ENCODE results near the gene CAMK1D.
A peak's percentile ranks its signal among the peaks of the same experiment; 100 is the strongest.

Gene CAMK1D

DNA sequence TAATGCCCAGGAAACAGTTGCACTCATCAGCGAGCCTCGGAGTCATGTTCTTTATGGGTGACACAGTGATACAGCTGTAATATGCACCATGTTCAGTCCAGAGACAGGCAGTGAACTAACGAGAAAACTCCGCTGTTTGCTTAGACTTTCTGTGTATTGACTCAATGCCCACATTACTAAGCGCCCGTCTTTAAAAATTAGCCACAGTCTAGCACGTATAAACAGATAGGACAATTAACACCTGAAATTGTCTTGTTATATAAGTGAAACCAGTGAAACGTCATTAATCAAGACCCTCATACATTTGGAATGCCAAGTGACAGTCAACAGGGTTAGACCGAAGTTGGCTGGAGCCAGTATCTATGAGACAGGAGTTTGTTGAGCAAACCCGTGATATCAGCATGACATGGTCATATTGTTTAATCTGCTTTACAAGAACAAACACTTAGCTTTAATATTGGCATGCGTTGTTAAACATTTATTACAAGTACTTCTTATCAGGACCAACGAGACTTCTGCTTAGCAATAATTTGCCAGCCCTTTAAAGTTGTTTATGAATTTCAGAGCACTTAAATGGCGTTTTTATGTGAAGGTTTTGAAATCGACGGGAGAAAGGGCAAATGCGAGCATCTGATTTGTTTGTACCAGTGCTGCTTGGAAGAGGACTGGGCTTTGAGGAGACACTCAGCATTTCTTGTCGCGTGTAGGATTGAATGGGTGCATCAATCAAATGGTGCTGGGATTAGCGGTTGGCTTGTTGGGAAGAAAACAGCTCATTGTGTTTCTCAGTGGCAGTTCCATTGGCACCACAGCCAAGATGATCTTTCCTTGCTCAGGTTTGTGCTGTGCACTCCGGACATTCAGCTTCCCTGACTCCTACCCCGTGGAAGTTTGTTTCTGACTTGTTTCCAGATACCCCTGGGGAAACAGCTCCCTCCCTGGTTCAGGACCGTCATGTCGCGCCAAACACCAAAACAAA, 56.3 kb downstream of the CAMK1D start:
- no peak for DNase-seq

DNA sequence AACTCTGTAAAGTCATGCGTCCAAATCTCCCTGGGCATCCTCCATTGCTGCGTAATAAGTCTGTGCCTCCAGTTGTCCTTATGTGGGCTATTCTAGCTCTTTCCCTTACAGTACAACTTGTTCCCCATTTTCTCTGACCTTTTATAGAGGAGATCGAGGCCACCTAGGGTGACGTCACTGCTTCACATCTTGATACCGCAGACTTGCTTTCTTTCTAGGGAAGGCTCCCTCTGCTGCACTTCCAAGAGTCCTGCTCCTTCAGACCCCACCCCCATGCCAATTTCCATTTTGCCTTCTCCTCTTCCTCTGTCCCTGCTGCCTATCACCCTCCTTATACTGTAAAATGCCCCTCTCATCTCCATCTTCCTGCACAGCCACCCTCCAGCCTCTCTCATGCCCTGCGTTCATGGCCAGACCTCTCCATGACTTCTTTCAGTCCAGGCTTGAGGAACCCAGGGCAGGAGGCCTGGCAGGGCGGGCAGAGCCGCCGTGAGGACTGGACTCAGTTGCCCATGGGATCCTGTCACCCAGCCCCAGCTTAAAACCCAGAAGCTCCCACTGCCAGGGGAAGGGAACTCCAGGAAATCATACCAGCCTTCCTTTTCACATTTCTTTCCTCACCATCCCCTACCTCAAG, 57.5 kb downstream of the CAMK1D start:
- no peak for DNase-seq

DNA sequence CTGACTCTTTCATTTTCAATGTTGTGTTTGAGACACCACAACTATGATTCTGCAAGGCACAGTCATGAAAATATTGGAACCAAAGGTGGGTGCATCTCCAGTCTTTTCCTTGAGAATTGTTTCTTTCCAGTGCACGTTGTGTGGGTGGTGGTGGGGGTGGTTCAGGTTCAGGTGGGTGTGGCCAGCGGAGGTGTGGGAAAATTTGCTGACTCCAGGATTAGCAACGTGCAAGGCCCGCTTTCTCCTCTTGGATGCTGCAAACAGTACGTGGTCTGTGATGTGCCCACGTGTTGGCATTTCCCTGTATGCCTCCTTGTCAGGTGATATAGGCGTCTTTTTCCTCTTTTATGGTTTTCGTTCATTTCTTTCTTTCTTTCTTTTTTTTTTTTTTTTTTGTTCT, 59.1 kb downstream of the CAMK1D start:
- no peak for DNase-seq

DNA sequence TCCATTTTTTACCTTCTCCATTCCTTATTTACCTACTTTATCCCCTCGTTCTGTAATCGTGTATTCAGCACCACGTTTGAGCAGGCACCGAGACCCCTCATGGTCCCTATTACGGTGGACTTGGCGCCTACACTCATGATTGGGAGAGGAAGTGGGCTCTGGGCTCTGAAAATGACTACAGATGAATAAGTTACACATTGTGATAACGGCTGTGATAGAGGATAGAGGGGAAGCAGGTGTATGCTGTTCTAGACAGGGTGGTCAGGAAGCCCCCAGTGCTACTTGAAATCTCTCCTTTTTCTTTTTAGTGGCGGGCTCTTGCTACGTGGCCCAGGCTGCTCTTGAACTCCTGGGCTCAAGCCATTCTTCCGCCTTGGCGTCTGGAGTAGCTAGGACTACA, 59.8 kb downstream of the CAMK1D start:
- DNase-seq, result no peak

DNA sequence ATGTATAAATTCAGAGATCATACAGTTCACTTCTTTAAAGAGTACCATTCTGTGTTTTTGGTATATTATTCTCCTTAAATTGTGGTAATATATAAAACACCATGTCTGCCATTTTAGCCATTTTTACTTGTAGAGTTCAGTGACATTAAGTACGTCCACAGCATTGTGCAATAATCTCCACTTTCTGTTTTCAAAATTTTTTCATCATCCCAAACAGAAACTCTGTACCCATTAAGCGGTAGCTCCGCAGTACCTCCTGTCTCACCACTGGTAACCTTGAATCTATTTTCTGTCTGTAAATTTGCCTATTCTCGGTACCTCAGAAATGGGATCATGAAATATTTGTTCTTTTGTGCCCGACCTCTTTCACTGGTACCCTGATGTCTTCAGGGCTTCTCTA, 60.3 kb downstream of the CAMK1D start:
- no peak for DNase-seq

DNA sequence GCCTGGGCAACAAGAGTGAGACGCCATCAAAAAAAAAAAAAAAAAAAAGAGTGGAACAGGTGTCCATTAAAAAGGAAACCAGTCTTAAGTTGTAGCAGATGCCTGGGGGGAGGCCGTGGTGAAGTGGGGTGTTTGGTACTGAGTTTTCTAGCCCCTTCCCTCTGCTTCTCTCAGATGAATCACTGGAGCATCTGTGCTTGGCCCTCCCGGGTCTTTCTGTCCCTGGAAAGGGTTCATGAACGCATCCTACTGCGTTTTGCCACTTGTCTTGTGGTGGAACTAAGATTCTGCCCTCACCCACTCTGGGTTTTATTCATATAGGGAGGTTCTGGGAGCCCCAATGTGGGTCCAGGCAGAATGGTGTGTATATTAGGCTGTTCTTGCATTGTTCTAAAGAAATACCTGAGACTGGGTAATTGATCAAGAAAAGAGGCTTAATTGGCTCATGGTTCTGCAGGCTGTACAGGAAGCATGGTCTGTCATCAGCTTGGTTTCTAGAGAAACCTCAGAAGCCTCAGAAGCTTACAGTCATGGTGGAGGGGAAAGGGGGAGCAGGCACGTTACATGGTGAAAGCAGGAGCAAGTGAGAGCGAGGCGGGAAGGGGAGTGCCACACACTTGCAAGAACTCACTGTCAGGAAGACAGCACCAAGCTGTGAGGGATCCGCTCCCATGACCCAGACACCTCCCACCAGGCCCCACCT, 63.5 kb downstream of the CAMK1D start:
- no peak for DNase-seq

DNA sequence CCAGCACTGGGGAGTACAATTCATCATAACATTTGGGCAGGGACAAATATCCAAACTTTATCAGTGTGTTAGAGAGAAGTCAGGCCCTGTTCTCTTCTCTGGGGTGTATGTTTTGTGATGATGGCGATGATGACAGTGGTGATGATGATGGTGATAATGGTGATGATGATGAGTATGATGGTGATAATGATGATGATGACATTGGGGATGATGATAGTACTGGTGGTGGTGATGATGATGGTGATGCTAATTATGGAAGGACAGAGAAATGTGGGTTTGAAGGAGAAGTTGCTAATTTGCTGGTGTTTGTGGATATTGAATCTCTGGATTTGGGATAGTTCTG, 64.0 kb downstream of the CAMK1D start:
- DNase-seq, result no peak

DNA sequence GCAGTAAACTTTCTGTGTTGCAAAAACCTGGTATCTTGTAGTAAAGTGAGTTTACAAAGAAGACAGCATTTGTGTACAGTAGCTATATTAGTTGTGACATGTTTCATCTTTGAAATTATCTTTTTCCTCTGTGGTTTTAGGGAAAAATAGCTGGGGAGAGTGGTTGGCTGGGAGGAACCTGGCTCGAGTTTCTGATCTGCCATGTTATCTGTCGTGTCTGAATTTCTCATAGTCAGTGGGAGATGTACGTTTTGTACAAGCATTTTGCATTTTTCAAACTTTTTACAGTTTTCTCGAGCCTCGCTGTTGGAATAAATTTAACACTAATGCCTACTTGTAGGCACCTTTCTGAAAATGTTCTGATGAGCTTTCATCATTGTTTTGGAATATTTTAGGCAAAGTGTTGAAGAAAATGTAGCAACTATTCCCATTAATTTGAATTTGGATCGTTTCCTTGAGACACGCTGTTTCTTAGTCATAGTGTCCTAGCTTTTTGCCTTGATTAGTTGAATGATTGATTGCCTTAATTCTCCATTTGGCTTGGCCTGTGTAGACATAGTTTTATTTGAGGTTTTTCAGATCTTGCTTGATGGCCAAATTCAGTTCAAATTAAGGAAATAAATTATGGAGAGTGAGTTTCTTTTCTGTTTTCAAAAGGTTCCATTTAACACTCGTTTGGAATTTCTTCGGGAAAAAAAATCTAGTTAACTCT, 65.1 kb downstream of the CAMK1D start:
- no peak for DNase-seq

DNA sequence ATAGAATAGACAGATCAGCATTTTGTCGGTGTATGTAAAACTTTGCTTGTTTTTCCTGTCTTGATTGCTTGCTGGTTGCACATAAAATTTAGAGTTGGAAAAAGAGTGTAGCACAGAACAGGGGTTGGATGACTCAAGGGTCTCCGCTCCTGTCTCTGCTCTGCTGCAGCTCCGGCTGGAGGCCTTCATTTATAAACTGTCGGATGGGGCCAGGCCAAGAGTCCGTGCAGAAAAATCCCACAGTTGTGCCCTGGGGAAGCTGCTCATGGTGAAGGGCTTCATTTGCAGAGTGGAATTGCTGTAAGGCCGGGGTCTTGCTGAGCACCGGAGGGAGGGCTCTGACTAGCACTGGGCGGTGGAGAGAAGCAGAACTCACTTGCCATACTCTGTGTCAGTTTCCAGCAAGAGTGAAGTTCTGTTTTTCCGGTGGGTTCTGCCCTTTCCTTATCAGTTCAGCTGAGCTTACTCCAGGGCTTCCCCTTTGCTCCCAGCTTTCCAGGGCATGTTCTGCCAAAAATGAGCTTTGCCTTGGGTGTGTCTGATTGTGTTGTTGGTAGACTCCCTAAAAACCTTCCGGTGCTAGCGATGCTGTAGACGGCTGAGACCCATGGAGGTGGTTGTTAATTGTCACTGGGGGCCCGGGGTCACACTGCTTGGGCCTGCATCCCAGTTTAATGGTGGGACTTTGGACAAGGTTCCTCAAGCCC, 67.2 kb downstream of the CAMK1D start:
- DNase-seq, result no peak

DNA sequence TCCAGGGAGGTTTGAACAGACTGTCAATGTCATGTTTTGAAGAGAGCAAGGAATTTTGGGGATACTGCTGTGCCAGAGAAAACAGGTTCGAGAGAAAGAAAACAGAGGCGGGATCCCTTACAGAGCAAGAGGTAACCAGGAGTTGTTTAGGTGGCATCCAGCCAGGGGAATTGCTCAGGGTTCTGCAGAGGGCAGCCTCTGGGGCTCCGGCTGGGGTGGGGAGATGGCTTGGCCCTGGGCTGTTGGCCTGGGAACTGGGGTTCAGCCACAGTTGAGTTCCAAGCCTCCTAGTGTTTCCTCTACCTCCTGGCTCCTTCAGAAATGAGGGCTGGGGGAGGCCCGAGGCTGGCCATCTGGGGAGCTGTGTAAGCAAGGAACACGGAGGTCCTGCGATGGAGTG, 68.0 kb downstream of the CAMK1D start:
- DNase-seq, result no peak

DNA sequence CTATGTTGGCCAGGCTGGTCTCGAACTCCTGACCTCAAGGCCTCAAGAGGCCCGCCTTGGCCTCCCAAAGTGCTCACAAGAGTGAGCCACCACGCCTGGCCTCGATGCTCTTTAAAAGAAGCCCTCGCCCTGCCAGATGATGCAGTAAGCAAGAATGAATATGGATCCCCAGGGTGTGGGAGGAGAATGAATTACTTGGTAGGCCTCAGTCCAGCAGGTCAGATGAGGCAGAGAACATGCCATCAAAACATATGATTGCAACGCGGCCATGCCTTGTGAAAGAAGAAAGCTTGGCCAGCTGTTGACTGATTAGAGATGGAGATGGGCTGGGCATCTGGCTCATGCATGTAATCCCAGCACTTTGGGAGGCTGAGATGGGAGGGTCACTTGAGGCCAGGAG, 68.7 kb downstream of the CAMK1D start:
- no peak for DNase-seq

DNA sequence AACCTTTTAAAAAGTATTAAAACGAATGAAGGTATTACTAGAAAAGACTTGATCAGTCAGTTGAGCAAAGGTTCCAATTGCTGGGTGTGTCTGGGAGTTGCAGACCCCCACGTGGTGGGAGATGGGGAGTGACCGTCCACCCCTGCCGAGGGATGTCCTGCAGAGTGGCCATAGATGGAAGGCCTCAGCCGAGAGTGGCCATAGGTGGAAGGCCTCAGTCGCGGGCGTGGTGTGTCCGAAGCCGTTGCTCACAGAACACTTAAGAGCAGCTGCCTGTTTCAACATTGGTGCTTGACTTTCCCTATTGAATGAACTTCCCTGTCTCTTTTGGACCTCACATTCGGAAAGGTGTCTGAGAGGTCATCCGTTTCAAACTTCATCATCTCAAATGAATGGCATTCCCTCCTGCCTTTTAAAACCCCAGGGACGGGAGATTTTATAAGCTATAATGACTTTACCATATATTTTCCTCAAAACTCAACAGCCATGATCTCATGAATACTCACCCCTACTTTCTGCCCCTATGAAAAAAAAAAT, 69.4 kb downstream of the CAMK1D start:
- no peak for DNase-seq

DNA sequence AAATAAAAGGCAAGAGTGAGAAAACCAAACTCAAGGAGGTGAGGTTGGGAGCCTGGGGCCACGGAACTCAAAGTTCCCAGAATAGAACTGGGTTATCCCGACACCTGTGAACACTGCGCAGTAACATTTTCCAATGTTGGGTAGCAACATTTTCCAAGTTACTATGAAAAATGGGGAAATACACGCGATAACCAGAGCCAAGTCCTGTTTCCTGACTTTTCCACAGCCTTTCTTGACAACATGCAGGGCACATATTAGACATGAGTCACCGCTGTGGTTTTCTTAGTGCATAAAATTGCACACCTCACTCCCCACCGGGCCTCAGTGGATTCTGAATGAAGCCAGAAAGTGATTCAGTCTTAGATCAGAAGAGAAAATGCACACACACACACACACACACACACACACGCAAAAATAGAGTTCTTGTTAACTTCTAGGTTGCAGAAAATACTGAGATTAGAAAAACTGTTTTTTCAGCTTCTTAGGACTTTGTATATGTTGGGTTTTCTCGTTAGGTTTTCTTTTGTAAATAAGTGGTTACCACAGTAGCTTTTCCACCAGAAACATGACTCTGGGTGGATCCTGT, 70.0 kb downstream of the CAMK1D start:
- DNase-seq, result peak; percentile 90

DNA sequence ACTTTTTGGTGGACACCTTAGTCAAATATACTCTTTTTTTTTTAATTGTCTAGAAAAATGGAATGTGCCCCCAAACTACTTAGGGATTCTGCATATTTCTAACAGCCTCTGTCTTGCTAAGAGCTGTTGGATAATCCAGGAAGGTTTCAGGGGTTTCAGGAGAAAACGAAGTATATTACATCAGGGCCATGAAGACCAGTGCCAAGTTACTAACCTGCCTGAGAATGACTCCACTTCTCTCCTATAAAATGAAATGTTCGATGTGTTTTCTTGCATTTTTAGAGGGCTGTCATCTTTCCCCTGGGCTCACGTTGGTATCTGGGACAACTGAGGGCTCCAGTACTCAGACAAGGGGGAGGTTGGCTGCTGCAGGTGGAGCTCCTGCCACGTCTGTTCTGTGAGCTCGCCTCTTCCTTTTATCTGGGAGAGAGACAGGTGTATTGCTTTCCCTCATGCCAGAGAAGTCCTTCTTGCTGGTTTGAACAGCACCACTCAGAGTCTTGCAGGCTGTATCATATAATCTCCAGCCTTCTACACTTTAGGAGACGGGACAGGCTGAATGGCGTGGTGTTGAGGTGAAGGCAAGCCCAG, 71.3 kb downstream of the CAMK1D start:
- DNase-seq, result no peak

DNA sequence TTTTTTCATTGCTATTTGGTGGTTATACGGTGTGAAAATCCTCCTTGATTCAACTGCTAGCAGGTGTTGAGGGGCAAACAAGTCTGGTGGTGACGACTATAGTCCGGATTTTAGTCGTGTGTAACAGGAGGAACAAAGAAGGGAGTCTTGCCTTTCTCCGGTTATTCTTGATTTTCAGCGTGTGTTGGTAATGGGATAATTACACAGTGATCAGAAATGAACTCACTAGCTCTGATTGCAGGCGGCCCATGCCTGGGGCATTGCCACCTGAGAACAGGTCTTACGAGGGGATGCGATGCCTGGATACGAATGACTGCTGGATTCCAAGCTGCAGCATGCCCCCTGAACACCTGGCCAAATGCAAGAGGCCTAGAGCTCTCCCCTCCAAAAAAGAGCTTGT, 72.8 kb downstream of the CAMK1D start:
- no peak for DNase-seq

DNA sequence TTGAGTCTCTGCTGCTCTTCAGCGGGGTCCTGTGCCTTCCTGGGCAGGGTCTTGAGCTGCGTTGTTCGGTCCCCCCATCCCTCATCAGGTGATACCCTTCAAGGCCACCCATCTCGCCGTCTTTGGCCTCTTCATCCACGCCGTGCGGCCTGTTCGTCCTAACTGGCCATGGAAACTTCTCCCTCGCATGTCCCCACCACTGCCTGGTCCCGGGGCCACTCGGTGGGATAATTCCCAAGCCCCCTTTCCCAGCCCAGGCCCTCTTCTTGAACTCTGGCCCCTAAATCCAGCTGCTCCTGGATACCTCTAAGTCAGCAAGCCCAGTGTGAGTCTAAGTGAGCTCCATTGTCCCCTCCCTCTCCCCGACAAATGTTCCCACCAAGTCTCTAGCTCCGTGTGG, 74.5 kb downstream of the CAMK1D start:
- DNase-seq, result no peak

DNA sequence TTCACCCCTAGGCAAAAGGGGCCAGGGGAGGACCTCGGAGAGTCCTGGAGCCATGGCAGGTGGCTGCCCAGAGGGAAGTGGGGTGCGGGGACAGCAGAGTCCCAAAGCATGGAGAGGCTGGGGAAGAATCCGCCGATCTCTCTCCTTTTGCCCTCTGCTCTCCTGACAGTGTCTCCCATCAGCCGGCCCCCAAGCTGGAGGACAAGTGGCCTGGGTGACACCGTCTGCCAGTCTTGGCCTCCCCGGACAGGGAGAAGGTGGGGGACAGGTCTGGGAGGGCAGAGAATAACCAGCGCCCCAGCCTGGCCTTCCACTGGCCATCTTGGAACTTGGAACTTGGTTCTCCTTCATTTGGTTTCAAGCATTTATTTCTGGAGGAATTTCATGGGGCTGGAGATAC, 77.9 kb downstream of the CAMK1D start:
- no peak for DNase-seq

DNA sequence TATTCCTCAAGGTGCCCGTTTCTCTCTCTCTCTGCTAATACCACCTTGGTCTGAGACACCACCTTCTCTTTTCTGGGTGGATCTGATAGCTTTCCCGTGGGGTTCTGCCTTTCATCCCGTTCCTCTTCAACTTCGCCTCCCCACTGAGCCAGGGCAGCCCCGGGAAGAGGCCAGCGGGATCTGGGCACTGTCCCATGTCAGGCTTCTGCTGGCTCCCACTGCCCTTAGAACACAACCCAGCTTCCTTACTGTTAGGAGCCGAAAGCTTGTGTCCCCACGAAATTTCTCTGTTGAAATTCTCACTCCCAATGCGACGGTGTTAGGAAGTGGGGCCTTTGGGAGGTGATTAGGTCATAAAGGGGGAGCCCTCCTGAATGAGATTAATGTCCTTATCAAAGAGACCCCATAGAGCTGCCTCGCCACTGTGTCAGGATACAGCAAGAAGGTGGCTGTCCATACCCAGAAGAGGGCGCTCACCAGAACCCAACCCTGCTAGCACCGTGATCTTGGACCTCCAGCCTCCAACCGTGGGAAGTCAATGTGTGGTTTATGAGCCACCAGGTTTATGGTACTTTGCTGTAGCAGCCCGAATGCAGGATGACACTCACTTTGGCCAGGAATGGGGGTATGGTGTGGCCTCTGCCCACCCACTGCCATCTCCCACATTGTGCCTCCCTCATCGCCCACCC, 79.2 kb downstream of the CAMK1D start:
- DNase-seq, result no peak

DNA sequence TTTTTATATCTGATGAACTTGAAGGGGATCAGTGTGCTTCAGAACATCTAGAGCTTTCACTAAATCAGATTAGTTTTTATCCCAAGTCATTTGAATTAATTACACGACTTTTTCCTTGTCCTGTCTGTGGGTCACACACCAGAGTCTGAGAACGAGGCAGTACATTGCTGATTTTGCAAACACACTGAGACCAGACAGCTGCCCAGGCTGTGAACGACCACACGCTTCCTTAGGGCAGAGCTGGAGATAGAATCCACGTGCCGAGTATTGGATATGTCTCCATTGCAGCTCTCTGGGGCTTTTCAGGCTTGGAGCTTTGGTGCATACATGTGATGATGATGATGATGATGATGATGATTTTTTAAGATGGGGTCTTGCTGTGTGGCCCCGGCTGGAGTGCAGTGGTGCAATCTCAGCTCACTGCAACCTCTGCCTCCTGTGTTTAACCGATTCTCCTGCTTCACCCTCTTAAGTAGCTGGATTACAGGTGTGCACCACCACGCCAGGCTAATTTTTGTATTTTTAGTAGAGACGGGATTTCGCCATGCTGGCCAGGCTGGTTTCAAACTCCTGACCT, 81.1 kb downstream of the CAMK1D start:
- no peak for DNase-seq

Data from amniotic stem cell (primary cell).